ENCODE results near the gene PIAS4. TPM values are rescaled to one million over a fixed set of nuclear protein-coding genes. Genes with fewer than 3 reads are reported as not detected.

PIAS4 gene
- total and polyA plus RNA-seq, 9 of the 15 experiments (the other 6 are each of a cell fraction or from before 2014, with no cell fraction given): 0.27 to 34.9 (median 14.4) TPM

DNA sequence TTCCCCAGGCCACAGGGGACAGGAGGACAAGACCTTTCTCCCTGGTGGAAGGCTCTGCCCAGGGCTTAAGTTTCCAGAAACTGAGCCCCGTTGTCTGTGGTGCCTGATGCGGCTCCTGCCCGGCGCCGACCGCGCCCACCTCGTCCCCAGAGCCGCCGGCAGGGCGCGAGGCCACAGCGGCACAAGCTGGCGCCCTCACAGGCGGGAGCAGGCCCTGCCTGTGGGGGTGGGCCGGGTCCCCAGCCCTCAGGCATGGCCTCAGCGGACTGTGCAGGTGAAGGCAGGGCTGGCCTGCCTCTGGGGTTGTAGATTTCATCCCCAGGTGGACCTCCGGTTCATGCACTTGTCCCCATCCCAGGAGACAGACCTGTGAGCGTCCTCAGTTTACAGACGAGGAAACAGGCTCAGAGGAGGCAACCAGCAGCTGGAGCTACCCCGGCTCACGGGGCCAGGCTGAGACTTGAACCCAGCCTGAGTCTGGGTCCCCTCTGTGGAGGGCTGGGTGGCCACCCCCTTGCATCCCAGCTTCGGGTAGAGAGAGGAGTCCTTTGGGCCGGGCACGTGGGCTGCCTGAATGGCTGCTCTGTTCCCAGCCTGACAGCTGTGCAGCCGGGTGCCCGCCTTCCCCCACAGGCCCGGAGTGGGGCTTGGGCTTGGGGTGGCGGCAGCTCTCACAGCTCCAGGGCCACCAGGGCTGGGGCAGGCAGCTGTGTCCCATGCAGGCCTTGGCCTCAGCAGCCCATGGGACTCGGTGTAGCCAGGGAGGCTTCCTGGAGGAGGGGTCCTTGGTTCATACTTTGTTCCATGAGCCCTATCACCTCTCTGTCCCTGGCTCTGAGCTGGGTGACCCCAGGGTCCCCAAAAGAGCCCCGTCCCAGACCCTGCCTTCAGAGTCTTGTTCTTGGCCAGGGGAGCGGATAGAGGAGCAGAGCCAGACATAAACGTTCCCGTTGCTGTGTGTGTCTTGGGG is 26.8 kb downstream of the PIAS4 start:
- Histone ChIP-seq H3K9me1 (ENCODE audit: control insufficient read depth, insufficient read depth, low read length) (no peaks in the 10 kb centered on the region), H3K9me3 (replicated peaks; ENCODE audit: control insufficient read depth, insufficient read depth, low read depth, low read length) (peaks cover 6% of the 10 kb centered on the region), H3K4me3 (no peak overlapping the region), H2AFZ (ENCODE audit: low read depth, low read length) (no peak overlapping the region), H3K9ac (ENCODE audit: insufficient read depth in 1 of 2, low read depth in 2 of 2, low read length in 2 of 2) (peak overlapping the region in 1 of 2 experiments; percentile 26; a peak in 2 of 4 replicates), H3K4me2 (ENCODE audit: insufficient read depth, low read length) (no peak overlapping the region), H3K27ac (ENCODE audit: extremely low read depth, low read depth, low read length) (no peak overlapping the region), H3K4me1 (replicated peaks in 1 of 2; ENCODE audit: control insufficient read depth in 2 of 2, insufficient read depth in 2 of 2, low read length in 2 of 2) (peaks cover 0 to 52% of the 10 kb centered on the region in 2 experiments; a peak in 2 of 5 replicates), H3K36me3 (ENCODE audit: control insufficient read depth, insufficient read depth, low read length) (peaks cover 60% of the 10 kb centered on the region), H3K27me3 (ENCODE audit: control insufficient read depth in 2 of 2, insufficient read depth in 2 of 2, low read length in 2 of 2) (no peaks in the 10 kb centered on the region), H3K79me2 (ENCODE audit: control insufficient read depth, insufficient read depth, low read length) (no peaks in the 10 kb centered on the region), H4K20me1 (replicated peaks; ENCODE audit: control insufficient read depth, insufficient read depth, low read length) (no peaks in the 10 kb centered on the region; the same call in 1 of the 2 replicates)
- no TSS peak for BruUV-seq (replicated peaks)
- ATAC-seq (no peak), DNase-seq (ENCODE audit: extremely low read depth in 1 of 4, low spot score in 3 of 4) (no peak), FAIRE-seq (no peak)
- intact Hi-C loops (cut with micrococcal nuclease) (no loop called here), in situ Hi-C loops (cut with MboI) (no loop called here)
- TF ChIP-seq ZFP36 (IDR thresholded peaks at IDR 0.05; ENCODE audit: low read depth, low read length, partially characterized antibody): peak; percentile 74
- no peak for TF ChIP-seq CTBP1 (IDR thresholded peaks at IDR 0.05; ENCODE audit: borderline replicate concordance)
- peak; percentile 61 for TF ChIP-seq POLR2G (IDR thresholded peaks at IDR 0.05; ENCODE audit: low read depth, low read length)
- WGBS (ENCODE audit: insufficient coverage, low coverage, missing lambda C conversion rate): 93% methylated on average over 28 of the region's 34 CpGs
- ChIA-PET CTCF (ENCODE audit: low intra/inter-chr PET ratio) (no interaction called here), POLR2A (interaction anchor here (0.7 to 2.2 kb wide), 2 partner anchors 9 to 228 kb away, joined by 3 to 8 read pairs; no protein-coding TSS in a partner anchor)
